Smooth muscle cell (in vitro differentiated cells): ENCODE measurements around the gene MAGI3. TPM values are rescaled to one million over a fixed set of nuclear protein-coding genes. Genes with fewer than 3 reads are reported as not detected.

Source experiments
- DNase-seq: peaks from one replicate; lab custom pipeline; 2025; ENCODE audit not compliant: unreplicated experiment; lab: John Stamatoyannopoulos, UW
- H2AFZ ChIP-seq: fragments of 200-600 bp; sonication (generic); 2 replicates; pipeline ENCODE4 v1.6.0; 2016; ENCODE audit warnings: antibody characterized with exemption, low read depth, mild to moderate bottlenecking
- H3F3A ChIP-seq: fragments of 200-600 bp; sonication (generic); 2 replicates; pipeline ENCODE4 v1.6.0; 2017; ENCODE audit warnings: antibody characterized with exemption, low read depth
- H3K27ac ChIP-seq: fragments of 200-600 bp; sonication (generic); 2 replicates; pipeline ENCODE4 v1.5.1; 2016; ENCODE audit warnings: low read depth, mild to moderate bottlenecking
- H3K27me3 ChIP-seq: fragments of 200-600 bp; sonication (generic); 2 replicates; pipeline ENCODE4 v1.6.1; 2016; ENCODE audit warnings: low read depth, mild to moderate bottlenecking
- H3K36me3 ChIP-seq: fragments of 200-600 bp; sonication (generic); 2 replicates; pipeline ENCODE4 v1.5.1; 2016; ENCODE audit warnings: low read depth
- H3K4me1 ChIP-seq: fragments of 200-600 bp; sonication (generic); 2 replicates; pipeline ENCODE4 v1.5.1; 2016; ENCODE audit warnings: low read depth
- H3K4me2 ChIP-seq: fragments of 200-600 bp; sonication (generic); 2 replicates; pipeline ENCODE4 v1.6.0; 2016; ENCODE audit warnings: mild to moderate bottlenecking
- H3K4me3 ChIP-seq: fragments of 200-600 bp; sonication (generic); 2 replicates; pipeline ENCODE4 v1.5.1; 2016; ENCODE audit warnings: mild to moderate bottlenecking
- H3K79me2 ChIP-seq: fragments of 200-600 bp; sonication (generic); 2 replicates; pipeline ENCODE4 v1.6.0; 2016; ENCODE audit warnings: low read depth, mild to moderate bottlenecking
- H3K9ac ChIP-seq: fragments of 200-600 bp; sonication (generic); 2 replicates; pipeline ENCODE4 v1.6.0; 2016; ENCODE audit warnings: low read depth
- H3K9me3 ChIP-seq: fragments of 200-600 bp; sonication (generic); replicated peaks from 2 replicates; pipeline ENCODE4 v1.5.1; 2016; ENCODE audit warnings: low read depth
- H4K20me1 ChIP-seq: fragments of 200-600 bp; sonication (generic); 2 replicates; pipeline ENCODE4 v1.6.0; 2016; ENCODE audit warnings: low read depth
- WGBS: methylation state at CpG from one replicate; pipeline ENCODE4 v1.1.7; 2016; ENCODE audit warnings: low lambda C conversion rate; 5-methylcytosine and 5-hydroxymethylcytosine counted together
- polyA plus RNA-seq: library from polyadenylated mRNA; unstranded; fragments of >200 nt; fragmentation: Nextera tagmentation; extraction: Ambion mirVana; gene quantifications from 2 replicates; pipeline ENCODE4 v1.2.1, GENCODE V29; 2016
- total RNA-seq: library from RNA; depleted of rRNA; stranded (reverse); fragments of >200 nt; gene quantifications from 2 replicates; pipeline ENCODE4 v1.2.3, GENCODE V29; 2014
- TF ChIP-seq, protein P1 (sequence below): fragments of 200-600 bp; sonication (generic); IDR thresholded peaks from 2 replicates; pipeline ENCODE4 v1.5.1; 2017; ENCODE audit warnings: borderline replicate concordance, mild to moderate bottlenecking, antibody characterized with exemption; ENCODE audit not compliant: insufficient read depth, poor library complexity, severe bottlenecking

The MAGI3 gene
- total and polyA plus RNA-seq, 2 experiments from 2014 or later = 10.9 to 19.1 TPM

DNA sequence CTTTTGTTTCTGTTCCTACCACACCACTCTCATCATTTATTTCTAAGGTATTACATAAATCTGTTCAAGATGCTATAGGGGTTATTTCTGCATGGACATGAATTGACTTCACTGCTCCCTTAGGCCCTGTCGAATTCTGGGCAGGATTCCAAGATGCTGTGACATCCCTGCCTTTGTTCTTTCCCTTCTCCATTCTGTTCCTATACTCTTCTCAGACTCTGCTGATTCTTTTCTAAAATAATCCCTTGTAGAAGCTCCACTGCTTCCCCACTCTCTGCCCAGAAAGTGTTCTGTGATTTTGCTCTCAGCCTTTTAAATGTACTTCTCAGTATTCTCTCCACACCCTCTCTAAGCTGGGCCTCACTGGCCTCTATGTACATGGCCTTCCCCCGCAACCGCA, 269.8 kb downstream of the MAGI3 start:
- H3K27me3 ChIP-seq = no peaks in the 10 kb centered on the region
- H4K20me1 ChIP-seq = no peaks in the 10 kb centered on the region
- H3K36me3 ChIP-seq = no peaks in the 10 kb centered on the region
- no peak for DNase-seq
- H2AFZ ChIP-seq = no peak overlapping the region
- H3K4me2 ChIP-seq = no peak overlapping the region
- TF ChIP-seq, protein P1, sequence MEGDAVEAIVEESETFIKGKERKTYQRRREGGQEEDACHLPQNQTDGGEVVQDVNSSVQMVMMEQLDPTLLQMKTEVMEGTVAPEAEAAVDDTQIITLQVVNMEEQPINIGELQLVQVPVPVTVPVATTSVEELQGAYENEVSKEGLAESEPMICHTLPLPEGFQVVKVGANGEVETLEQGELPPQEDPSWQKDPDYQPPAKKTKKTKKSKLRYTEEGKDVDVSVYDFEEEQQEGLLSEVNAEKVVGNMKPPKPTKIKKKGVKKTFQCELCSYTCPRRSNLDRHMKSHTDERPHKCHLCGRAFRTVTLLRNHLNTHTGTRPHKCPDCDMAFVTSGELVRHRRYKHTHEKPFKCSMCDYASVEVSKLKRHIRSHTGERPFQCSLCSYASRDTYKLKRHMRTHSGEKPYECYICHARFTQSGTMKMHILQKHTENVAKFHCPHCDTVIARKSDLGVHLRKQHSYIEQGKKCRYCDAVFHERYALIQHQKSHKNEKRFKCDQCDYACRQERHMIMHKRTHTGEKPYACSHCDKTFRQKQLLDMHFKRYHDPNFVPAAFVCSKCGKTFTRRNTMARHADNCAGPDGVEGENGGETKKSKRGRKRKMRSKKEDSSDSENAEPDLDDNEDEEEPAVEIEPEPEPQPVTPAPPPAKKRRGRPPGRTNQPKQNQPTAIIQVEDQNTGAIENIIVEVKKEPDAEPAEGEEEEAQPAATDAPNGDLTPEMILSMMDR = no peak
- H3K9ac ChIP-seq = no peak overlapping the region
- no peak overlapping the region for H3K4me3 ChIP-seq
- H3K4me1 ChIP-seq = no peaks in the 10 kb centered on the region
- no peak overlapping the region for H3K27ac ChIP-seq
- no peaks in the 10 kb centered on the region for H3F3A ChIP-seq
- no peaks in the 10 kb centered on the region for H3K79me2 ChIP-seq
- WGBS = 88% methylated on average over 3 of the region's 3 CpGs
- no peaks in the 10 kb centered on the region for H3K9me3 ChIP-seq

DNA sequence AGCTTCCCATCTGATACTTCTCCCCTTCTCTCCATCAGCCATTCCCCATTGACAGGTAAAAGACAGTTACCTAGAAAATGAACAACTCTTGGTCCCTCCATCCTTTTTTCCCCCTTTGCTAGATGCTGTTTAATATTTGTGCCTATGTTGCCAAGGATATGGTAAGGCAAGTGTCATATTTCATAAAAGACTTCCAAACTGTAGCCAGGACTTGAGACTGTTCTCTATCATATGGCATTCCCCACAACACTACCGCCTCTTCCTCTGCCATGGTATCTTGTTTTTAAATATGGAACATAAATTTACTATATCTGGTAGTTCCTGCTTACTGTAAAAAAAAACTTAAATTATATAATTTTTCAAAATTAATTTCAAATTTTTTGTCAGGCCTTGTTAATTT, 271.8 kb downstream of the MAGI3 start:
- Histone ChIP-seq H3K27ac (no peak overlapping the region), H3K4me3 (no peak overlapping the region), H3K9me3 (no peaks in the 10 kb centered on the region), H3K36me3 (peaks cover 7% of the 10 kb centered on the region), H3F3A (no peaks in the 10 kb centered on the region), H2AFZ (no peak overlapping the region), H3K4me2 (no peak overlapping the region), H3K9ac (no peak overlapping the region), H3K79me2 (no peaks in the 10 kb centered on the region), H3K27me3 (no peaks in the 10 kb centered on the region), H4K20me1 (no peaks in the 10 kb centered on the region), H3K4me1 (no peaks in the 10 kb centered on the region)
- DNase-seq = no peak
- TF ChIP-seq, protein P1 = no peak
- 100% methylated on average over 1 of the region's 1 CpG for WGBS

DNA sequence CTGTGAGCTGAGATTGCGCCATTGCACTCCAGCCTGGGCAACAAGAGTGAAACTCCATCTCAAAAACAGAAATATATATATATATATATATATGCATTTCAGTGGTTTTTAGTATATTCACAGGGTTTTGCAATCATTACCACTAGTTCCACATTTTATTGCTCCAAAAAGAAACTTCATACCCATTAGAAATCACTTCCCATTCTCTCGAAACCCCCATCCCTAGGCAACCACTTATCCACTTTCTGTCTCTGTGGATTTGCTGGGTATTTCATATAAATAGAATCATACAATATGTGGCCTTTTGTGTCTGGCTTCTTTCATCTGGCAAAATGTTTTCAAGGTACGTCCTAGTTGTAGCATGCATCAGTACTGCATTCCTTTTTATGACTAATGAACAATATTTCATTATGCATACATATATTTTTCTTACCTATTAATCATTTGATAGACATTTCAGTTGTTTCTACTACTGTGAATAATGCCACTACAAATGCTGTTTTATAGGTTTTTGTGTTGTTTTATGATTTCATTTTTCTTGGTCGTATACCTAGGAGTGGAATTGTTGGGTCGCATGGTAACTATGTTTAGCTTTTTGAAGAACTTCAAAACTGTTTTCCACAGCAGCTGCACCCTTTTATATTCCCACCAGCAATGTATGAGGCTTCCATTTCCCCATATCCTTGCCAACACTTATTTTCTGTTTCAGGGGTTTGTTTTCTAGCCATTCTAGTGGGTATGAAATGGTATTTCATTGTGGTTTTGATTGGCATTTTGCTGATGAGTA, 273.0 kb downstream of the MAGI3 start:
- H3K36me3 ChIP-seq = peaks cover 7% of the 10 kb centered on the region
- H3K27me3 ChIP-seq = no peaks in the 10 kb centered on the region
- no peaks in the 10 kb centered on the region for H3K4me1 ChIP-seq
- no peak overlapping the region for H2AFZ ChIP-seq
- no peak for DNase-seq
- H3K4me3 ChIP-seq = no peak overlapping the region
- no peak overlapping the region for H3K27ac ChIP-seq
- no peaks in the 10 kb centered on the region for H3K79me2 ChIP-seq
- no peak overlapping the region for H3K9ac ChIP-seq
- TF ChIP-seq, protein P1 = no peak
- H3K4me2 ChIP-seq = no peak overlapping the region
- WGBS = 91% methylated on average over 5 of the region's 5 CpGs
- H4K20me1 ChIP-seq = no peaks in the 10 kb centered on the region
- no peaks in the 10 kb centered on the region for H3F3A ChIP-seq
- H3K9me3 ChIP-seq = no peaks in the 10 kb centered on the region

DNA sequence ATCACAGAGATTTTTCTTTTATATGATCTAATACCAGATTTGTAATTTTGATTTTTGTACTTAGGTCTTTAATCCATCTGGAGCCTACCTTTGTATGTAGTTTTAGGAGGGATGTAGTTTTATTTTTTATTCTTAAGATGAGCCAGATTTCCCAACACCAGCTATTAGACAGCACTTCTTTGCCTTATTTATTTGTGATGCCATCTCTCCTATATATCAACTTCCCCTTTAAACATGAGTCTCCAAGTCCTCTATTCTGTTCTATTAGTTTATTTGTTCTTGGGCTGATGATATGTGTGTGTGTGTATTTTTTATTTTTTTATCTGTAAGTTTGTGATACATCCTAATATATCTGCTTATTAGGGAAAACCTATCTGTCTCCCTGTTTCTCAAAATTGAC, 274.8 kb downstream of the MAGI3 start:
- DNase-seq = no peak
- H3K4me1 ChIP-seq = no peaks in the 10 kb centered on the region
- no peak overlapping the region for H3K4me2 ChIP-seq
- H3K9me3 ChIP-seq = no peaks in the 10 kb centered on the region
- H3K27ac ChIP-seq = no peak overlapping the region
- no peaks in the 10 kb centered on the region for H4K20me1 ChIP-seq
- no peak overlapping the region for H2AFZ ChIP-seq
- no peaks in the 10 kb centered on the region for H3K79me2 ChIP-seq
- H3F3A ChIP-seq = no peaks in the 10 kb centered on the region
- no peak overlapping the region for H3K9ac ChIP-seq
- H3K4me3 ChIP-seq = no peak overlapping the region
- no peaks in the 10 kb centered on the region for H3K27me3 ChIP-seq
- H3K36me3 ChIP-seq = peaks cover 7% of the 10 kb centered on the region
- TF ChIP-seq, protein P1 = no peak
